Measurements from ENCODE around the gene PALMD. TPM values are rescaled to one million over a fixed set of nuclear protein-coding genes. Genes with fewer than 3 reads are reported as not detected.

PALMD gene
- total RNA-seq, 1 experiment from 2014 or later, result 8.0 TPM

GRCh38 chr1:99603699-99604560 is 42.0 kb upstream of the PALMD start:
- POLR2A ChIA-PET (ENCODE audit: unreplicated experiment), result no interaction called here
- CTCF ChIA-PET, result no interaction called here
- no peak for TF ChIP-seq EZH2 (IDR thresholded peaks at IDR 0.05; ENCODE audit: low read length, unreplicated experiment)
- no peak for TF ChIP-seq CTCF (conservative IDR thresholded peaks at IDR 0.05; ENCODE audit: low read depth, low read length)
- TF ChIP-seq EZH2phosphoT487 (IDR thresholded peaks at IDR 0.05; ENCODE audit: borderline replicate concordance, low read length), result no peak

GRCh38 chr1:99606306-99606705 is 39.6 kb upstream of the PALMD start:
- POLR2A ChIA-PET (ENCODE audit: unreplicated experiment), result no interaction called here
- H3K4me2 ChIP-seq (ENCODE audit: low read length), result no peak overlapping the region
- DNase-seq (no peak), ATAC-seq (no peak)
- no peak overlapping the region for H3K9ac ChIP-seq (ENCODE audit: low read length)
- BruUV-seq (replicated peaks), result no TSS peak
- intact Hi-C loops (cut with micrococcal nuclease), result no loop called here
- H3K9me2 ChIP-seq (replicated peaks; ENCODE audit: low read length), result no peaks in the 10 kb centered on the region
- H3K79me2 ChIP-seq (ENCODE audit: low read length), result no peaks in the 10 kb centered on the region
- no peaks in the 10 kb centered on the region for H3F3A ChIP-seq (ENCODE audit: low read length, unreplicated experiment)
- no peaks in the 10 kb centered on the region for H3K9me3 ChIP-seq (ENCODE audit: low read length)
- TF ChIP-seq EZH2 (IDR thresholded peaks at IDR 0.05; ENCODE audit: low read length, unreplicated experiment) (no peak), EZH2phosphoT487 (IDR thresholded peaks at IDR 0.05; ENCODE audit: borderline replicate concordance, low read length) (no peak), CTCF (conservative IDR thresholded peaks at IDR 0.05; ENCODE audit: low read depth, low read length) (no peak)
- H3K27me3 ChIP-seq (ENCODE audit: low read length), result no peaks in the 10 kb centered on the region
- H3K4me3 ChIP-seq (ENCODE audit: low read length), result no peak overlapping the region
- no peak overlapping the region for H3K27ac ChIP-seq (ENCODE audit: low read length)
- no peaks in the 10 kb centered on the region for H4K20me1 ChIP-seq (ENCODE audit: low read length)
- H3K4me1 ChIP-seq (ENCODE audit: insufficient read depth, low read length), result no peaks in the 10 kb centered on the region
- CTCF ChIA-PET, result no interaction called here
- H3K36me3 ChIP-seq (ENCODE audit: low read depth, low read length), result no peaks in the 10 kb centered on the region
- no peak overlapping the region for H2AFZ ChIP-seq (ENCODE audit: low read length)

More at GRCh38 chr1:99603699-99604560, 42.0 kb upstream of the PALMD start:
- DNase-seq (no peak), ATAC-seq (no peak)
- intact Hi-C loops (cut with micrococcal nuclease), result no loop called here
- H3K27ac ChIP-seq (ENCODE audit: low read length), result no peak overlapping the region
- BruUV-seq (replicated peaks), result no TSS peak
- no peaks in the 10 kb centered on the region for H3K27me3 ChIP-seq (ENCODE audit: low read length)
- H3K4me1 ChIP-seq (ENCODE audit: insufficient read depth, low read length), result peaks cover 13% of the 10 kb centered on the region
- 0 out of 2 replicates have a peak overlapping the region, but pooled peaks have one; percentile 18 for H2AFZ ChIP-seq (ENCODE audit: low read length)
- H3K36me3 ChIP-seq (ENCODE audit: low read depth, low read length), result no peaks in the 10 kb centered on the region
- no peak overlapping the region for H3K9ac ChIP-seq (ENCODE audit: low read length)
- no peaks in the 10 kb centered on the region for H3F3A ChIP-seq (ENCODE audit: low read length, unreplicated experiment)
- H3K79me2 ChIP-seq (ENCODE audit: low read length), result no peaks in the 10 kb centered on the region
- H3K4me3 ChIP-seq (ENCODE audit: low read length), result no peak overlapping the region
- no peaks in the 10 kb centered on the region for H3K9me3 ChIP-seq (ENCODE audit: low read length)
- H3K4me2 ChIP-seq (ENCODE audit: low read length), result no peak overlapping the region
- H3K9me2 ChIP-seq (replicated peaks; ENCODE audit: low read length), result no peaks in the 10 kb centered on the region
- H4K20me1 ChIP-seq (ENCODE audit: low read length), result no peaks in the 10 kb centered on the region

GRCh38 chr1:99607590-99607989 is 38.3 kb upstream of the PALMD start:
- no peaks in the 10 kb centered on the region for H3K9me2 ChIP-seq (replicated peaks; ENCODE audit: low read length)
- DNase-seq (no peak), ATAC-seq (no peak)
- no peaks in the 10 kb centered on the region for H3K27me3 ChIP-seq (ENCODE audit: low read length)
- no peaks in the 10 kb centered on the region for H3K79me2 ChIP-seq (ENCODE audit: low read length)
- H3K27ac ChIP-seq (ENCODE audit: low read length), result no peak overlapping the region
- no peak overlapping the region for H3K4me2 ChIP-seq (ENCODE audit: low read length)
- POLR2A ChIA-PET (ENCODE audit: unreplicated experiment), result no interaction called here
- H3K36me3 ChIP-seq (ENCODE audit: low read depth, low read length), result no peaks in the 10 kb centered on the region
- intact Hi-C loops (cut with micrococcal nuclease), result no loop called here
- H3K4me3 ChIP-seq (ENCODE audit: low read length), result no peak overlapping the region
- no peaks in the 10 kb centered on the region for H3K4me1 ChIP-seq (ENCODE audit: insufficient read depth, low read length)
- no peak overlapping the region for H2AFZ ChIP-seq (ENCODE audit: low read length)
- H3K9me3 ChIP-seq (ENCODE audit: low read length), result no peaks in the 10 kb centered on the region
- no peak overlapping the region for H3K9ac ChIP-seq (ENCODE audit: low read length)
- TF ChIP-seq EZH2 (IDR thresholded peaks at IDR 0.05; ENCODE audit: low read length, unreplicated experiment) (no peak), EZH2phosphoT487 (IDR thresholded peaks at IDR 0.05; ENCODE audit: borderline replicate concordance, low read length) (no peak), CTCF (conservative IDR thresholded peaks at IDR 0.05; ENCODE audit: low read depth, low read length) (no peak)
- CTCF ChIA-PET, result no interaction called here
- no peaks in the 10 kb centered on the region for H4K20me1 ChIP-seq (ENCODE audit: low read length)
- H3F3A ChIP-seq (ENCODE audit: low read length, unreplicated experiment), result no peaks in the 10 kb centered on the region
- no TSS peak for BruUV-seq (replicated peaks)

All from PC-3 (cell line).